CD14-positive monocyte (primary cell): ENCODE data around the gene MRPL48. TPM values are rescaled to one million over a fixed set of nuclear protein-coding genes. Genes with fewer than 3 reads are reported as not detected.

ENCODE experiments used
- DNase-seq, 3 donors: peaks; one replicate each; pipeline ENCODE4 v3.0.0-alpha.2; 2011 to 2022
- H2AFZ ChIP-seq: 2 replicates; pipeline ENCODE4 v1.6.0; 2012; ENCODE audit warnings: mild to moderate bottlenecking, low read depth, low read length, inconsistent platforms; ENCODE audit not compliant: insufficient read depth, poor library complexity, severe bottlenecking
- H3K27ac ChIP-seq, 2 donors: 1 replicate in 1 of 2; 2 replicates in 1 of 2; pipeline ENCODE4 v1.5.1; 2012 to 2013; ENCODE audit warnings: low read length in 2 of 2, control low read depth in 1 of 2, inconsistent platforms in 1 of 2, low read depth in 1 of 2, mild to moderate bottlenecking in 1 of 2
- H3K27me3 ChIP-seq, 2 donors: one replicate each; pipeline versions ENCODE4 v1.6.0 to v1.6.1; 2011 to 2013; ENCODE audit warnings: low read length in 2 of 2; ENCODE audit not compliant: control insufficient read depth in 2 of 2, insufficient read depth in 2 of 2
- H3K36me3 ChIP-seq, 2 donors: replicated peaks in 1 of 2; 1 replicate in 1 of 2; 2 replicates in 1 of 2; pipeline versions ENCODE4 v1.5.1 to v1.6.1; 2012 to 2013; ENCODE audit warnings: low read length in 2 of 2, control low read depth in 1 of 2, inconsistent platforms in 1 of 2, mild to moderate bottlenecking in 1 of 2; ENCODE audit not compliant: insufficient read depth in 2 of 2, control insufficient read depth in 1 of 2
- H3K4me1 ChIP-seq, 2 donors: 1 replicate in 1 of 2; 2 replicates in 1 of 2; pipeline versions ENCODE4 v1.5.1 to v1.6.1; 2012 to 2013; ENCODE audit warnings: low read length in 2 of 2, control low read depth in 1 of 2, inconsistent platforms in 1 of 2, mild to moderate bottlenecking in 1 of 2, moderate library complexity in 1 of 2; ENCODE audit not compliant: insufficient read depth in 2 of 2, control insufficient read depth in 1 of 2
- H3K4me2 ChIP-seq: replicated peaks from 2 replicates; pipeline ENCODE3; 2012; ENCODE audit warnings: low read length, moderate library complexity, mild to moderate bottlenecking; ENCODE audit not compliant: poor library complexity, severe bottlenecking; ENCODE audit errors: extremely low read depth
- H3K4me3 ChIP-seq, 3 experiments: fragments of 200-600 bp in 1 of 3; sonication (generic) in 1 of 3; replicated peaks in 1 of 3; 1 replicate in 2 of 3; 2 replicates in 1 of 3; pipeline ENCODE4 v1.5.1; 2011 to 2013; ENCODE audit warnings: low read length in 3 of 3, mild to moderate bottlenecking in 3 of 3, control low read depth in 2 of 3, low read depth in 2 of 3, inconsistent platforms in 1 of 3, moderate library complexity in 1 of 3
- H3K79me2 ChIP-seq: 2 replicates; pipeline ENCODE4 v1.6.0; 2012; ENCODE audit warnings: mild to moderate bottlenecking, control low read depth, inconsistent platforms, low read length, moderate library complexity; ENCODE audit not compliant: insufficient read depth
- H3K9ac ChIP-seq: 2 replicates; pipeline ENCODE4 v1.6.0; 2017; ENCODE audit warnings: low read length, mild to moderate bottlenecking; ENCODE audit not compliant: insufficient read depth, poor library complexity, severe bottlenecking
- H3K9me3 ChIP-seq, 2 donors: replicated peaks in 1 of 2; 1 replicate in 1 of 2; 2 replicates in 1 of 2; pipeline versions ENCODE4 v1.5.1 to v1.6.1; 2012 to 2013; ENCODE audit warnings: low read length in 2 of 2, control low read depth in 1 of 2; ENCODE audit not compliant: control insufficient read depth in 1 of 2, insufficient read depth in 1 of 2
- H4K20me1 ChIP-seq: 2 replicates; pipeline ENCODE4 v1.6.0; 2012; ENCODE audit warnings: mild to moderate bottlenecking, low read length, control low read depth, moderate library complexity; ENCODE audit not compliant: insufficient read depth
- H3K27ac Mint-ChIP-seq, 7 donors: one replicate each; pipeline ENCODE4 v1.8.0; 2020; ENCODE audit warnings: mild to moderate bottlenecking in 7 of 7, mixed read lengths in 7 of 7, moderate library complexity in 6 of 7, inconsistent platforms in 2 of 7
- H3K27me3 Mint-ChIP-seq, 3 donors: one replicate each; pipeline ENCODE4 v1.8.0; 2021 to 2022; ENCODE audit warnings: low read depth in 3 of 3, mild to moderate bottlenecking in 3 of 3, mixed read lengths in 3 of 3, moderate library complexity in 3 of 3, inconsistent platforms in 1 of 3
- H3K36me3 Mint-ChIP-seq, 2 donors: one replicate each; pipeline ENCODE4 v1.8.0; 2020; ENCODE audit warnings: mixed read lengths in 2 of 2, inconsistent platforms in 1 of 2, mild to moderate bottlenecking in 1 of 2
- H3K4me1 Mint-ChIP-seq: one replicate; pipeline ENCODE4 v1.8.0; 2020; ENCODE audit warnings: mild to moderate bottlenecking, mixed read lengths
- H3K4me3 Mint-ChIP-seq, 2 donors: one replicate each; pipeline ENCODE4 v1.8.0; 2020; ENCODE audit warnings: mild to moderate bottlenecking in 2 of 2, mixed read lengths in 2 of 2, moderate library complexity in 1 of 2
- H3K9me3 Mint-ChIP-seq, 7 donors: one replicate each; pipeline ENCODE4 v1.8.0; 2020 to 2022; ENCODE audit warnings: mixed read lengths in 7 of 7, mild to moderate bottlenecking in 6 of 7, moderate library complexity in 6 of 7, inconsistent platforms in 2 of 7
- CTCF ChIP-seq: fragments of 200-600 bp; IDR thresholded peaks from one replicate; pipeline ENCODE4 v1.8.0; 2022; ENCODE audit warnings: antibody characterized with exemption, mild to moderate bottlenecking
- WGBS: methylation state at CpG from one replicate; pipeline ENCODE4 v1.1.5; 2013; ENCODE audit warnings: missing lambda C conversion rate; ENCODE audit not compliant: insufficient coverage; 5-methylcytosine and 5-hydroxymethylcytosine counted together
- intact Hi-C, 2 donors: fragments of 100-400 bp; cut with micrococcal nuclease; formaldehyde crosslinking; loops; one replicate each; pipeline versions ENCODE4 v1.15.0 to v1.15.1; 2023
- polyA plus RNA-seq, 3 donors: library from polyadenylated mRNA; depleted of rRNA in 1 of 3; unstranded in 2 of 3; stranded (reverse) in 1 of 3; fragments of 300-500 nt in 2 of 3; fragments of >200 nt in 1 of 3; fragmentation: Illumina TruSeq in 2 of 3; gene quantifications; 1 replicate in 2 of 3; 2 replicates in 1 of 3; pipeline ENCODE4 v1.2.3, GENCODE V29; 2012 to 2021

MRPL48 gene
- polyA plus RNA-seq, 3 donors = 17.8 to 43.1 (median 42.9) TPM

- Mint-ChIP-seq H3K4me3 (no peak overlapping the region), H3K4me1 (peaks cover 4% of the 10 kb centered on the region), H3K9me3 (no peaks in the 10 kb centered on the region), H3K27me3 (no peaks in the 10 kb centered on the region), H3K36me3 (peaks cover 16 to 52% of the 10 kb centered on the region in 2 donors), H3K27ac (no peak overlapping the region)
- no peak overlapping the region for H3K27ac ChIP-seq
- no peak for DNase-seq
- H3K27me3 ChIP-seq = no peaks in the 10 kb centered on the region
- no peak overlapping the region for H3K9ac ChIP-seq
- no peaks in the 10 kb centered on the region for H3K79me2 ChIP-seq
- no peak overlapping the region for H2AFZ ChIP-seq
- peaks cover 0 to 16% of the 10 kb centered on the region in 2 donors for H3K36me3 ChIP-seq
- no peak overlapping the region for H3K4me2 ChIP-seq
- no peaks in the 10 kb centered on the region for H3K9me3 ChIP-seq
- no peaks in the 10 kb centered on the region for H3K4me1 ChIP-seq
- no peak for TF ChIP-seq CTCF
- intact Hi-C loops = no loop called here
- H3K4me3 ChIP-seq = no peak overlapping the region
- no peaks in the 10 kb centered on the region for H4K20me1 ChIP-seq
Measured at GRCh38 chr11:73818846-73819245, 31.2 kb downstream of the MRPL48 start.

- Histone ChIP-seq H3K4me2 (no peak overlapping the region), H3K27me3 (no peaks in the 10 kb centered on the region), H3K4me1 (no peaks in the 10 kb centered on the region), H2AFZ (no peak overlapping the region), H3K9ac (no peak overlapping the region), H3K79me2 (no peaks in the 10 kb centered on the region), H3K9me3 (no peaks in the 10 kb centered on the region), H3K36me3 (peaks cover 27 to 60% of the 10 kb centered on the region in 2 donors), H4K20me1 (no peaks in the 10 kb centered on the region), H3K4me3 (no peak overlapping the region), H3K27ac (no peak overlapping the region)
- peaks cover 40 to 71% of the 10 kb centered on the region in 2 donors for H3K36me3 Mint-ChIP-seq
- intact Hi-C loops = no loop called here
- no peak for DNase-seq
- no peaks in the 10 kb centered on the region for H3K27me3 Mint-ChIP-seq
- H3K9me3 Mint-ChIP-seq = peaks cover 0 to 2% (median 0%) of the 10 kb centered on the region in 7 donors
- no peak overlapping the region for H3K27ac Mint-ChIP-seq
- no peak for TF ChIP-seq CTCF
- no CpG with 5 or more reads among the region's 1 CpG for WGBS
- H3K4me3 Mint-ChIP-seq = no peak overlapping the region
- H3K4me1 Mint-ChIP-seq = peaks cover 5% of the 10 kb centered on the region
Measured at GRCh38 chr11:73830261-73830660, 42.6 kb downstream of the MRPL48 start.
